SK-N-SH treated with all-trans-retinoic acid at 6 μM for 48 hours (cell line): ENCODE measurements around the gene TAS2R42.

ENCODE experiments used
- ATAC-seq: fragments of 200-7000 bp; cut with Tn5 transposase; 3 replicates; pipeline ENCODE4 v1.9.1; 2020; ENCODE audit warnings: mild to moderate bottlenecking, moderate library complexity
- ARNTL ChIP-seq: fragments of 450-650 bp; formaldehyde crosslinking; IDR thresholded peaks from 2 replicates; pipeline ENCODE4 v1.5.0; 2020; ENCODE audit warnings: low read depth, mild to moderate bottlenecking, moderate library complexity, borderline replicate concordance
- BACH2 ChIP-seq: fragments of 250-450 bp; sonication (Bioruptor Pico); IDR thresholded peaks from 2 replicates; pipeline ENCODE4 v1.9.0; 2021; ENCODE audit warnings: mild to moderate bottlenecking, borderline replicate concordance
- CREB5 ChIP-seq: fragments of 250-450 bp; sonication (Bioruptor Pico); IDR thresholded peaks from 2 replicates; pipeline ENCODE4 v1.5.1; 2020; ENCODE audit warnings: low read depth, mild to moderate bottlenecking, moderate library complexity
- CSDC2 ChIP-seq: fragments of 250-450 bp; sonication (Bioruptor Pico); IDR thresholded peaks from 2 replicates; pipeline ENCODE4 v1.5.0; 2020; ENCODE audit warnings: mild to moderate bottlenecking, moderate library complexity
- CSRNP3 ChIP-seq: fragments of 250-450 bp; sonication (Bioruptor Pico); IDR thresholded peaks from 2 replicates; pipeline ENCODE4 v1.5.1; 2021; ENCODE audit warnings: mild to moderate bottlenecking, moderate library complexity
- ESRRG ChIP-seq: fragments of 250-450 bp; sonication (Bioruptor Pico); IDR thresholded peaks from 2 replicates; pipeline ENCODE4 v1.6.1; 2021; ENCODE audit warnings: mild to moderate bottlenecking
- ISL1 ChIP-seq: fragments of 250-450 bp; sonication (Bioruptor Pico); IDR thresholded peaks from 2 replicates; pipeline ENCODE4 v2.1.2; 2022; ENCODE audit warnings: mild to moderate bottlenecking, moderate library complexity
- OSR1 ChIP-seq: fragments of 250-450 bp; sonication (Bioruptor Pico); IDR thresholded peaks from 2 replicates; pipeline ENCODE4 v1.8.0; 2022; ENCODE audit warnings: moderate library complexity, mild to moderate bottlenecking, inconsistent platforms
- PPARA ChIP-seq: fragments of 250-450 bp; sonication (Bioruptor Pico); IDR thresholded peaks from 2 replicates; pipeline ENCODE4 v1.5.0; 2020; ENCODE audit warnings: mild to moderate bottlenecking, borderline replicate concordance
- RARB ChIP-seq: fragments of 250-450 bp; sonication (Bioruptor Pico); IDR thresholded peaks from 2 replicates; pipeline ENCODE4 v1.8.0; 2021; ENCODE audit warnings: mild to moderate bottlenecking, moderate library complexity
- SNAI2 ChIP-seq: fragments of 250-450 bp; sonication (Bioruptor Pico); IDR thresholded peaks from 2 replicates; pipeline ENCODE4 v1.5.0; 2020; ENCODE audit warnings: mild to moderate bottlenecking, moderate library complexity
- TOX ChIP-seq: fragments of 250-450 bp; sonication (Bioruptor Pico); IDR thresholded peaks from 2 replicates; pipeline ENCODE4 v1.8.0; 2021; ENCODE audit warnings: mild to moderate bottlenecking, moderate library complexity, borderline replicate concordance
- TSHZ2 ChIP-seq: fragments of 250-450 bp; sonication (Bioruptor Pico); IDR thresholded peaks from 2 replicates; pipeline ENCODE4 v1.5.0; 2020; ENCODE audit warnings: mild to moderate bottlenecking, moderate library complexity
- ZC3H10 ChIP-seq: fragments of 250-450 bp; sonication (Bioruptor Pico); IDR thresholded peaks from 2 replicates; pipeline ENCODE4 v1.5.1; 2021; ENCODE audit warnings: mild to moderate bottlenecking, moderate library complexity
- ZFP3 ChIP-seq: fragments of 250-450 bp; sonication (Bioruptor Pico); IDR thresholded peaks from 2 replicates; pipeline ENCODE4 v1.5.0; 2020; ENCODE audit warnings: mild to moderate bottlenecking, moderate library complexity
- ZFP30 ChIP-seq: fragments of 450-650 bp; formaldehyde crosslinking; IDR thresholded peaks from 2 replicates; pipeline ENCODE4 v1.5.0; 2022; ENCODE audit warnings: mild to moderate bottlenecking, moderate library complexity
- ZNF565 ChIP-seq: fragments of 450-650 bp; formaldehyde crosslinking; conservative IDR thresholded peaks from 2 replicates; pipeline ENCODE4 v1.5.0; 2020; ENCODE audit warnings: low read depth, mild to moderate bottlenecking, moderate library complexity
- ZNF70 ChIP-seq: fragments of 450-650 bp; formaldehyde crosslinking; IDR thresholded peaks from 2 replicates; pipeline ENCODE4 v1.5.0; 2020; ENCODE audit warnings: mild to moderate bottlenecking, moderate library complexity
- TF ChIP-seq, protein P1 (sequence below): fragments of 250-450 bp; sonication (Bioruptor Pico); IDR thresholded peaks from 2 replicates; pipeline ENCODE4 v1.8.0; 2021; ENCODE audit warnings: low read depth, mild to moderate bottlenecking, moderate library complexity, borderline replicate concordance
- TF ChIP-seq, protein P2 (sequence below): fragments of 250-450 bp; sonication (Bioruptor Pico); IDR thresholded peaks from 2 replicates; pipeline ENCODE4 v1.8.0; 2020; ENCODE audit warnings: mild to moderate bottlenecking, moderate library complexity, borderline replicate concordance

Gene TAS2R42

GRCh38 chr12:11182529-11182928 lies 4.2 kb downstream of the TAS2R42 start:
- TF ChIP-seq ISL1 (CRISPR knock-in tag), result no peak
- no peak for TF ChIP-seq RARB (CRISPR knock-in tag)
- no peak for TF ChIP-seq ZFP3 (CRISPR knock-in tag)
- TF ChIP-seq ZFP30 (CRISPR knock-in tag), result no peak
- no peak for TF ChIP-seq OSR1 (CRISPR knock-in tag)
- ATAC-seq, result no peak

DNA sequence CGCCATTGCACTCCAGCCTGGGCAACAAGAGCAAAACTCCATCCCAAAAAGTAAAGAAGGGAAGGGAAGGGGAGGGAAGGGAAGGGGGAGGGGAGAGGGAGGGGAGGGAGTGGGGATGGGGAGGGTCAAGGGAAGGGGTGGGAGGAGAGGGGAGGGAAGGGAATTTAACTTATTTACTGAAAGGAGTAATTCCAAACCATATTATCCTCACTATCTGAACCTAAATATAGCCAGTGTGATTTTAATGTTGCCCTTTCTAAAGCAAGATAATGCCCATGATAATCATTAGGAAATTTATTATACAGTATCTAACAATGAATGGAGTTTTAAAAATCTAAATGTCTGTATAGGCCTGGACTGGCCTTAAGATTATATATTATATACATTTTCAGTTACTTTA lies 8.5 kb downstream of the TAS2R42 start:
- no peak for ATAC-seq
- TF ChIP-seq CREB5 (CRISPR knock-in tag), result no peak
- TF ChIP-seq PPARA (CRISPR knock-in tag), result no peak
- TF ChIP-seq OSR1 (CRISPR knock-in tag), result no peak
- TF ChIP-seq ESRRG, result no peak
- no peak for TF ChIP-seq TOX (CRISPR knock-in tag)
- TF ChIP-seq, protein P1, sequence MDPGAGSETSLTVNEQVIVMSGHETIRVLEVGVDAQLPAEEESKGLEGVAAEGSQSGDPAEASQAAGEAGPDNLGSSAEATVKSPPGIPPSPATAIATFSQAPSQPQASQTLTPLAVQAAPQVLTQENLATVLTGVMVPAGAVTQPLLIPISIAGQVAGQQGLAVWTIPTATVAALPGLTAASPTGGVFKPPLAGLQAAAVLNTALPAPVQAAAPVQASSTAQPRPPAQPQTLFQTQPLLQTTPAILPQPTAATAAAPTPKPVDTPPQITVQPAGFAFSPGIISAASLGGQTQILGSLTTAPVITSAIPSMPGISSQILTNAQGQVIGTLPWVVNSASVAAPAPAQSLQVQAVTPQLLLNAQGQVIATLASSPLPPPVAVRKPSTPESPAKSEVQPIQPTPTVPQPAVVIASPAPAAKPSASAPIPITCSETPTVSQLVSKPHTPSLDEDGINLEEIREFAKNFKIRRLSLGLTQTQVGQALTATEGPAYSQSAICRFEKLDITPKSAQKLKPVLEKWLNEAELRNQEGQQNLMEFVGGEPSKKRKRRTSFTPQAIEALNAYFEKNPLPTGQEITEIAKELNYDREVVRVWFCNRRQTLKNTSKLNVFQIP (CRISPR knock-in tag), result no peak
- TF ChIP-seq TSHZ2 (CRISPR knock-in tag), result no peak
- no peak for TF ChIP-seq ARNTL
- no peak for TF ChIP-seq RARB (CRISPR knock-in tag)
- TF ChIP-seq ISL1 (CRISPR knock-in tag), result no peak
- TF ChIP-seq SNAI2 (CRISPR knock-in tag), result no peak
- no peak for TF ChIP-seq CSRNP3 (CRISPR knock-in tag)
- no peak for TF ChIP-seq ZC3H10

DNA sequence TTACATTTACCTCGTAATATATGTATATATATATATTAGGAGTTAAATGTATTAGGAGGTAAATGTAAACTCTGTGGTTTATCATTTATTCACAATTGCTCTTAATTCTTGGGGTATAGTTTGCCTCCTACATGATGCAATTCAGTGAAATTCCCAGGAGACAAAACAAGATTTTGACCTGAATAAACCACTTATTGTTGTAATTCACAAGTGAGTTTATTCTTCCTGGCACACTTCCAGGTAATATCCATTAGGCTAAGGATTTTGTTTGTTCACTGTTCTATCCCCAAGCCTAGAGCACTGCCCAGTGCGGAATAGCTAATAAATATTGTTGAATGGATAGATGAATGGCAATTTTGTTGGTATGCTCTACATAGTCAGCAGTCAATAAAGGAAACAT lies 12.7 kb downstream of the TAS2R42 start:
- no peak for TF ChIP-seq BACH2 (CRISPR knock-in tag)
- no peak for TF ChIP-seq ZNF70
- no peak for TF ChIP-seq SNAI2 (CRISPR knock-in tag)
- TF ChIP-seq ZNF565, result no peak
- TF ChIP-seq ESRRG, result no peak
- no peak for TF ChIP-seq TSHZ2 (CRISPR knock-in tag)
- ATAC-seq, result no peak

DNA sequence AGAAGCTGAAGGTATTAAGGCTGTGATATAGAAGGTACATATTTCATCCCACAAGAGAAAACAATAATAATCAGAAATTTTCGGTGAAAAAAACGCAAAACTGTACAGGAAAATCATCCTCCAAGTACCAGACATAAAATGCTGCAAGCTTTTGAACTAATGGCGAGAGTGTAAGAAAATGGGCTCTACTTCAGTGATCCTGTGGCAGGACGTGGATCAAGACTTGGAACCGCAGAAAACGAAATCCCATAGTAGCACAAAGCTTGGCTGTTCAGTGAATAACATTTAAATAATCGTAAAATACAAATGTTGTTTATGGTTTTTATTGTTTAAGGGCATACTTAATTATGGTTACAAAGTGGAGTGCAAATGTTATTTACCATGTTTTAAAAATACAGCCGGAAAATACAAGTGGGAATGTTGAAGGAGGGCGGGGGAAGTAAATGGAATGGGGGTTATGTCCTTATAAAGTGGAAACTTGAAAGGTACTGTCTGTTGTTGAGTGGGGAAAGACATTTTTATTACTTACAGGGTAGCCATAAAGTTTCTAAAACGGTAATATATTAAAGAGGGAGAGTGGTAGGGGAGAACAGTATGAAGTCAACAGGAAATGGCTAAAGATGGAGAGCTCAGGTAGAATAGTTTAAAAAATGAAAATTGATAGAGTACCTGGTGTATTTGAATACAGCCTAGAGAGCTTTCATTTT lies 14.6 kb downstream of the TAS2R42 start:
- ATAC-seq, result peak; percentile 46
- TF ChIP-seq CSDC2 (CRISPR knock-in tag) (no peak), ESRRG (no peak), ARNTL (no peak), ZFP30 (CRISPR knock-in tag) (no peak), BACH2 (CRISPR knock-in tag) (no peak), ZNF70 (no peak), RARB (CRISPR knock-in tag) (no peak), CSRNP3 (CRISPR knock-in tag) (no peak), TOX (CRISPR knock-in tag) (no peak), ZNF565 (no peak)
- TF ChIP-seq, protein P2, sequence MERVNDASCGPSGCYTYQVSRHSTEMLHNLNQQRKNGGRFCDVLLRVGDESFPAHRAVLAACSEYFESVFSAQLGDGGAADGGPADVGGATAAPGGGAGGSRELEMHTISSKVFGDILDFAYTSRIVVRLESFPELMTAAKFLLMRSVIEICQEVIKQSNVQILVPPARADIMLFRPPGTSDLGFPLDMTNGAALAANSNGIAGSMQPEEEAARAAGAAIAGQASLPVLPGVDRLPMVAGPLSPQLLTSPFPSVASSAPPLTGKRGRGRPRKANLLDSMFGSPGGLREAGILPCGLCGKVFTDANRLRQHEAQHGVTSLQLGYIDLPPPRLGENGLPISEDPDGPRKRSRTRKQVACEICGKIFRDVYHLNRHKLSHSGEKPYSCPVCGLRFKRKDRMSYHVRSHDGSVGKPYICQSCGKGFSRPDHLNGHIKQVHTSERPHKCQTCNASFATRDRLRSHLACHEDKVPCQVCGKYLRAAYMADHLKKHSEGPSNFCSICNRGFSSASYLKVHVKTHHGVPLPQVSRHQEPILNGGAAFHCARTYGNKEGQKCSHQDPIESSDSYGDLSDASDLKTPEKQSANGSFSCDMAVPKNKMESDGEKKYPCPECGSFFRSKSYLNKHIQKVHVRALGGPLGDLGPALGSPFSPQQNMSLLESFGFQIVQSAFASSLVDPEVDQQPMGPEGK, result no peak
